ENCODE data around the gene ACSS2. TPM values are rescaled to one million over a fixed set of nuclear protein-coding genes. Genes with fewer than 3 reads are reported as not detected.

The ACSS2 gene
- total RNA-seq, 1 donor from 2014 or later = 146 TPM

DNA sequence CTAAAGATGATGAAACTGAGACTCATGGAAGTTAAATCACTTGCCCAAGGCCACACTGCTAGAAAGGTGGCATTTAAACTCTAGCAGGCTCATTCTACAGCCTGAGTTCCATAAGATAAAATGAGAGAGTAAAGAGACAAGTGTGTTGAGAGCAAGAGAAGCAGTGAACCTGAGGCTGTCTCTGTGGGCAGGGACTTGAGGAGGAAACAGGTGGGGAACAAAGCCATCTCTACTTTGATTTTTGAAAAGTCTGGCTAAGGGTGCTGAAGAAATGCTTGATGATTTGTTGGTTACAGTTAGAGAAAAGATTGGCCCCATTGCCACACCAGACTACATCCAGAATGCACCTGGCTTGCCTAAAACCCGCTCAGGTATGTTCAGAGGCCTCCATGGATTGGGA lies 50.2 kb downstream of the ACSS2 start:
- intact Hi-C loops (cut with DNase I) = no loop called here
- ATAC-seq (no peak), DNase-seq (no peak)
- Histone ChIP-seq H3K27me3 (no peaks in the 10 kb centered on the region), H3K4me3 (no peak overlapping the region), H3K4me1 (peaks cover 8% of the 10 kb centered on the region), H3K9me3 (no peaks in the 10 kb centered on the region), H3K27ac (no peak overlapping the region), H3K36me3 (peaks cover 89% of the 10 kb centered on the region)
- TF ChIP-seq, protein P1, sequence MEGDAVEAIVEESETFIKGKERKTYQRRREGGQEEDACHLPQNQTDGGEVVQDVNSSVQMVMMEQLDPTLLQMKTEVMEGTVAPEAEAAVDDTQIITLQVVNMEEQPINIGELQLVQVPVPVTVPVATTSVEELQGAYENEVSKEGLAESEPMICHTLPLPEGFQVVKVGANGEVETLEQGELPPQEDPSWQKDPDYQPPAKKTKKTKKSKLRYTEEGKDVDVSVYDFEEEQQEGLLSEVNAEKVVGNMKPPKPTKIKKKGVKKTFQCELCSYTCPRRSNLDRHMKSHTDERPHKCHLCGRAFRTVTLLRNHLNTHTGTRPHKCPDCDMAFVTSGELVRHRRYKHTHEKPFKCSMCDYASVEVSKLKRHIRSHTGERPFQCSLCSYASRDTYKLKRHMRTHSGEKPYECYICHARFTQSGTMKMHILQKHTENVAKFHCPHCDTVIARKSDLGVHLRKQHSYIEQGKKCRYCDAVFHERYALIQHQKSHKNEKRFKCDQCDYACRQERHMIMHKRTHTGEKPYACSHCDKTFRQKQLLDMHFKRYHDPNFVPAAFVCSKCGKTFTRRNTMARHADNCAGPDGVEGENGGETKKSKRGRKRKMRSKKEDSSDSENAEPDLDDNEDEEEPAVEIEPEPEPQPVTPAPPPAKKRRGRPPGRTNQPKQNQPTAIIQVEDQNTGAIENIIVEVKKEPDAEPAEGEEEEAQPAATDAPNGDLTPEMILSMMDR (IDR thresholded peaks at IDR 0.05) = no peak

DNA sequence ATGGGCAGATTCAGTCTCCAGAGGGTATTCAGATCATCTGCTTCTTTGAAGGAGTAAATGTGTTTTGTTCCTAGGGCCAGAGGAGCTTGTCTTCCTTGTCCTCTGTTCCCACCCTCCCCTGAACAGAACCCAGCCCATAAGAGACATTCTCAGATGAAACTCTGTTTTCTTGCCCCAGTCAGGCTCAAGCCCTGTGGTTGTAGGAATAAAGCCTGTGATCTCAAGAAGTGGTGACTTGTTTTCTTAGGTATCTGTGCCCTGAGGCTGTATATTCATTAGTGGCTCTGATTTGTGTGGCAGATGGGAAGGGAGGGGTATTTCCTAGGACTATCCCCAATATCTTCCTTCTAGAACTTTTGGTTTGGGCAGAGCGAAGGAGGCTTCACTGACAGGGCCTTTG lies 51.3 kb downstream of the ACSS2 start:
- DNase-seq = no peak
- Histone ChIP-seq H3K4me1 (peaks cover 4% of the 10 kb centered on the region), H3K9me3 (no peaks in the 10 kb centered on the region), H3K36me3 (peaks cover 84% of the 10 kb centered on the region), H3K27me3 (no peaks in the 10 kb centered on the region), H3K4me3 (no peak overlapping the region), H3K27ac (no peak overlapping the region)
- ATAC-seq = no peak
- intact Hi-C loops (cut with DNase I) = no loop called here
- TF ChIP-seq, protein P1 (IDR thresholded peaks at IDR 0.05) = no peak

DNA sequence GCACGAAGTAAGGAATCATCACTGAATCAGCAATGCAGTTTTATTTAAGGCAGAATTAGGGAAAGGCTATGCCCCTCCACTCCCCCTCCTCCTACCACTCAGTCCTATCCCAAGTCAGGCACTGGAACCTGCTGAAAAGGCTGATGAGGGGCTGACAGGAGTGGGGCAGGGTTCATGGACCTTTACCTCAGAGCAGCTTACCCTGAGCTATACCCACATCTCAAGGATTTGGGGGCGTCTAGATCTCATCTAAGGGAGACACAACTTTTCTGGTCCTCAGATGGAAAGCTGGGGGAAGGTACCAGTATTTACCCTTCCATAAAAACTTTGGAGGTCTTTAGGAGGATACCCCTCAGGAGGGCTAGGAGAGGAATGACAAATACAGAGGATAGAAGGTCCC lies 52.0 kb downstream of the ACSS2 start:
- Histone ChIP-seq H3K4me1 (no peaks in the 10 kb centered on the region), H3K9me3 (no peaks in the 10 kb centered on the region), H3K4me3 (no peak overlapping the region), H3K27me3 (no peaks in the 10 kb centered on the region), H3K27ac (no peak overlapping the region), H3K36me3 (peaks cover 77% of the 10 kb centered on the region)
- no peak for ATAC-seq
- TF ChIP-seq, protein P1 (IDR thresholded peaks at IDR 0.05) = no peak
- DNase-seq = no peak
- intact Hi-C loops (cut with DNase I) = no loop called here

DNA sequence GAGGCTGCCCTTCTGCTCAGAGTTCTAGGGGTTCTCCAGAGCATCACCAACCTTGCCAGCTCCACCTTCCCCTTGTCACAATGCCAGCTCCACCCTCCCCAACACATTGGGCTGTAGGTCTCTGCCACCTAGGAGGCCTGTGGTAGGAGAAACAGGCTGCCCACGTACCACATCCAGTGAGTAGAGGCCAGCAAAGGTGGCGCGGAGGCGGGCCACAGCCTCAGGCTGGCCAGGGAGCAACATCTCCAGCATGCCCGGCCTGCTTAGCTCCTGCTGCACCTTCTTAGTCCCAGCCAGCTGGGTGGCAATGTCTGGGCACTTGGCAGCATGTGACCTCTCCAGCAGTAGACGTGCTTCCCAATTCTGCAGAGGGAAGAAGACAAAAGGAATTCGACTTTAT lies 55.4 kb downstream of the ACSS2 start:
- Histone ChIP-seq H3K4me3 (no peak overlapping the region), H3K9me3 (no peaks in the 10 kb centered on the region), H3K27ac (no peak overlapping the region), H3K36me3 (peaks cover 53% of the 10 kb centered on the region), H3K4me1 (no peaks in the 10 kb centered on the region), H3K27me3 (no peaks in the 10 kb centered on the region)
- ATAC-seq (no peak), DNase-seq (no peak)
- intact Hi-C loops (cut with DNase I) = no loop called here
- TF ChIP-seq, protein P1 (IDR thresholded peaks at IDR 0.05) = no peak

DNA sequence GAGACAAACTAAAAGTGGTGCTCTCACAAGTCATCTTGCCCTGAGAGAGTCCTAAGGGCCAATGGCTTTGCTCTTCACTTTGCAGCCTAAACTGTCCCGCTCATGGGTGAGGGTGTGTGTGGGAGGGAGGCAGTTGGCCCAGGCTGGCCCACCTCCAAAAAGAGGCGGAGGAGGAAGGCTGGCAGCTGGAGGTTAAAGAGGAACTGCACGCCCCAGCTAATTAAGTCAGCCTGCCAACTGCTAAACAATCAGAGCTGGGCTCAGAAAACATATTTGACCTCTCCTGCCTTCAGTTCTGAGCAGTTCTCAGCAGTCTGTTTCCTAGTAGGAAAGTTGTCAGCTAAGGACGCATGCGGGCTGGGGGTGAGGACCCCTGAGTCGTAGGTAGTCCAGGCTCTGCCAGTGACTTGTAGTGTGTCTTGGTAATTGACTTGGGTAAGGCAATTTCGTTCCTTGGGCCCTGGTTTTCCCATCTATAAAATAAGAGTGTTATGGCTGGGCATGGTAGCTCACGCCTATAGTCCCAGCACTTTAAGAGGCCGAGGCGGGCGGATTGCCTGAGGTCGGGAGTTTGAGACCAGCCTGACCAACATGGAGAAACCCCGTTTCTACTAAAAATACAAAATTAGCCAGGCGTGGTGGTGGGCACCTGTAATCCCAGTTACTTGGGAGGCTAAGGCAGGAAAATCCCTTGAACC lies 62.2 kb downstream of the ACSS2 start:
- DNase-seq (peak; percentile 82), ATAC-seq (peak; percentile 89)
- Histone ChIP-seq H3K27me3 (no peaks in the 10 kb centered on the region), H3K4me3 (no peak overlapping the region), H3K36me3 (peaks cover 33% of the 10 kb centered on the region), H3K4me1 (peaks cover 8% of the 10 kb centered on the region), H3K9me3 (no peaks in the 10 kb centered on the region), H3K27ac (peak overlapping the region; percentile 55)
- TF ChIP-seq, protein P1 (IDR thresholded peaks at IDR 0.05) = no peak
- intact Hi-C loops (cut with DNase I) = no loop called here

DNA sequence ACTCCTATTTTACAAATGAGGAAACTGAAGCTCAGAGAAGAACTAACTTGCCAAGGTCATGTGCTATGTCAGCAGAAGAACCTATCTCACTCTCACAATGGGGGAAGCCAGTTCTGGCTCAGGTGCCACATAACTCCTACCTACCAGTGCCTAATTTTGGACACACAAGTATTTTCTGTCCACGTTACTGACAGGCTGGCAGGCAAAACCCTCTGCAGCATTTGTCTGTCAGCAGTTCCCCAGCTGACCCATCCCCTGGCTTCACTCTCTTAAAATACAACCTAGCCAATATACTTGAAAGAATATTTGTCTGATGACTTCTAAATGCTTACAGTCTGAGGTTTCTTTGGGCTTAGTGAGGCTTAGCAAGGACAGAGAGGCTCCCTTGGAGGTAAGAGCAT lies 63.7 kb downstream of the ACSS2 start:
- DNase-seq (no peak), ATAC-seq (peak; percentile 14)
- intact Hi-C loops (cut with DNase I) = no loop called here
- peaks cover 33% of the 10 kb centered on the region for H3K36me3 ChIP-seq
- TF ChIP-seq, protein P1 (IDR thresholded peaks at IDR 0.05) = no peak
- no peak overlapping the region for H3K27ac ChIP-seq
- no peak overlapping the region for H3K4me3 ChIP-seq
- peaks cover 8% of the 10 kb centered on the region for H3K4me1 ChIP-seq
- no peaks in the 10 kb centered on the region for H3K9me3 ChIP-seq
- H3K27me3 ChIP-seq = no peaks in the 10 kb centered on the region

Measured in upper lobe of right lung (tissue), 1 donor.